SK-N-SH treated with all-trans-retinoic acid at 6 μM for 48 hours (cell line): Measurements from ENCODE around the gene LRRFIP2.

Experiments used
- ATAC-seq: fragments of 200-7000 bp; cut with Tn5 transposase; 3 replicates; pipeline ENCODE4 v1.9.1; 2020; ENCODE audit warnings: mild to moderate bottlenecking, moderate library complexity
- ARNTL ChIP-seq: fragments of 450-650 bp; formaldehyde crosslinking; IDR thresholded peaks from 2 replicates; pipeline ENCODE4 v1.5.0; 2020; ENCODE audit warnings: low read depth, mild to moderate bottlenecking, moderate library complexity, borderline replicate concordance
- BACH2 ChIP-seq: fragments of 250-450 bp; sonication (Bioruptor Pico); IDR thresholded peaks from 2 replicates; pipeline ENCODE4 v1.9.0; 2021; ENCODE audit warnings: mild to moderate bottlenecking, borderline replicate concordance
- CSDC2 ChIP-seq: fragments of 250-450 bp; sonication (Bioruptor Pico); IDR thresholded peaks from 2 replicates; pipeline ENCODE4 v1.5.0; 2020; ENCODE audit warnings: mild to moderate bottlenecking, moderate library complexity
- ESRRG ChIP-seq: fragments of 250-450 bp; sonication (Bioruptor Pico); IDR thresholded peaks from 2 replicates; pipeline ENCODE4 v1.6.1; 2021; ENCODE audit warnings: mild to moderate bottlenecking
- GLIS3 ChIP-seq: fragments of 250-450 bp; sonication (Bioruptor Pico); IDR thresholded peaks from 2 replicates; pipeline ENCODE4 v1.5.0; 2020; ENCODE audit warnings: mild to moderate bottlenecking, moderate library complexity
- ISL1 ChIP-seq: fragments of 250-450 bp; sonication (Bioruptor Pico); IDR thresholded peaks from 2 replicates; pipeline ENCODE4 v2.1.2; 2022; ENCODE audit warnings: mild to moderate bottlenecking, moderate library complexity
- OSR1 ChIP-seq: fragments of 250-450 bp; sonication (Bioruptor Pico); IDR thresholded peaks from 2 replicates; pipeline ENCODE4 v1.8.0; 2022; ENCODE audit warnings: moderate library complexity, mild to moderate bottlenecking, inconsistent platforms
- PPARA ChIP-seq: fragments of 250-450 bp; sonication (Bioruptor Pico); IDR thresholded peaks from 2 replicates; pipeline ENCODE4 v1.5.0; 2020; ENCODE audit warnings: mild to moderate bottlenecking, borderline replicate concordance
- SNAI2 ChIP-seq: fragments of 250-450 bp; sonication (Bioruptor Pico); IDR thresholded peaks from 2 replicates; pipeline ENCODE4 v1.5.0; 2020; ENCODE audit warnings: mild to moderate bottlenecking, moderate library complexity
- TCF4 ChIP-seq: fragments of 250-450 bp; sonication (Bioruptor Pico); IDR thresholded peaks from 2 replicates; pipeline ENCODE4 v1.8.0; 2021; ENCODE audit warnings: mild to moderate bottlenecking, moderate library complexity, borderline replicate concordance
- TOX ChIP-seq: fragments of 250-450 bp; sonication (Bioruptor Pico); IDR thresholded peaks from 2 replicates; pipeline ENCODE4 v1.8.0; 2021; ENCODE audit warnings: mild to moderate bottlenecking, moderate library complexity, borderline replicate concordance
- ZC3H10 ChIP-seq: fragments of 250-450 bp; sonication (Bioruptor Pico); IDR thresholded peaks from 2 replicates; pipeline ENCODE4 v1.5.1; 2021; ENCODE audit warnings: mild to moderate bottlenecking, moderate library complexity
- ZFP3 ChIP-seq: fragments of 250-450 bp; sonication (Bioruptor Pico); IDR thresholded peaks from 2 replicates; pipeline ENCODE4 v1.5.0; 2020; ENCODE audit warnings: mild to moderate bottlenecking, moderate library complexity
- ZFP30 ChIP-seq: fragments of 450-650 bp; formaldehyde crosslinking; IDR thresholded peaks from 2 replicates; pipeline ENCODE4 v1.5.0; 2022; ENCODE audit warnings: mild to moderate bottlenecking, moderate library complexity
- ZNF565 ChIP-seq: fragments of 450-650 bp; formaldehyde crosslinking; conservative IDR thresholded peaks from 2 replicates; pipeline ENCODE4 v1.5.0; 2020; ENCODE audit warnings: low read depth, mild to moderate bottlenecking, moderate library complexity
- ZNF70 ChIP-seq: fragments of 450-650 bp; formaldehyde crosslinking; IDR thresholded peaks from 2 replicates; pipeline ENCODE4 v1.5.0; 2020; ENCODE audit warnings: mild to moderate bottlenecking, moderate library complexity
- ZNF8 ChIP-seq: fragments of 450-650 bp; formaldehyde crosslinking; IDR thresholded peaks from 2 replicates; pipeline ENCODE4 v1.5.0; 2020; ENCODE audit warnings: mild to moderate bottlenecking, moderate library complexity
- TF ChIP-seq, protein P1 (sequence below): fragments of 250-450 bp; sonication (Bioruptor Pico); IDR thresholded peaks from 2 replicates; pipeline ENCODE4 v1.5.1; 2021; ENCODE audit warnings: mild to moderate bottlenecking, moderate library complexity
- TF ChIP-seq, protein P2 (sequence below): fragments of 250-450 bp; sonication (Bioruptor Pico); IDR thresholded peaks from 2 replicates; pipeline ENCODE4 v1.5.1; 2020; ENCODE audit warnings: low read depth, mild to moderate bottlenecking, moderate library complexity
- TF ChIP-seq, protein P3 (sequence below): fragments of 250-450 bp; sonication (Bioruptor Pico); IDR thresholded peaks from 2 replicates; pipeline ENCODE4 v1.8.0; 2021; ENCODE audit warnings: low read depth, mild to moderate bottlenecking, moderate library complexity, borderline replicate concordance
- TF ChIP-seq, protein P4 (sequence below): fragments of 250-450 bp; sonication (Bioruptor Pico); IDR thresholded peaks from 2 replicates; pipeline ENCODE4 v1.5.0; 2020; ENCODE audit warnings: mild to moderate bottlenecking, moderate library complexity
- TF ChIP-seq, protein P5 (sequence below): fragments of 250-450 bp; sonication (Bioruptor Pico); IDR thresholded peaks from 2 replicates; pipeline ENCODE4 v1.8.0; 2020; ENCODE audit warnings: mild to moderate bottlenecking, moderate library complexity, borderline replicate concordance

LRRFIP2 gene

DNA sequence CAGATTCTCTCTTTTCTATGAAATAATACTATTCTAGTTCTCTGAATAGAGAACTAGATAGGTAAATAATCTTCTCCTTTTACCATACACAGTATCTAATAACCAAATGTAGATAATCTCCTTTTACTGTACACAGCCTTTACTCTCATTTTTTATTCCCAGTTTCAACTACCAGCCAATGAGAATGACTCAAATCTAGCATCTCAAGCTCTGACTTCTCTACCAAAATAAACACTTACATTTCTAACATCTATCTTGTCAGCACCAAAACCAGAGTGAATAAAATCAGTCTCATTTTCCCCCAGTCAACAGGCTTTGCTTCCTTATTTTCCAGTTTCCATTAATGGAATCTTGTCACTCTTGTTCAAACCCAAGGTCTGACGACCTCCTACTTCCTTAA is 36.9 kb downstream of the LRRFIP2 start:
- TF ChIP-seq, protein P1, sequence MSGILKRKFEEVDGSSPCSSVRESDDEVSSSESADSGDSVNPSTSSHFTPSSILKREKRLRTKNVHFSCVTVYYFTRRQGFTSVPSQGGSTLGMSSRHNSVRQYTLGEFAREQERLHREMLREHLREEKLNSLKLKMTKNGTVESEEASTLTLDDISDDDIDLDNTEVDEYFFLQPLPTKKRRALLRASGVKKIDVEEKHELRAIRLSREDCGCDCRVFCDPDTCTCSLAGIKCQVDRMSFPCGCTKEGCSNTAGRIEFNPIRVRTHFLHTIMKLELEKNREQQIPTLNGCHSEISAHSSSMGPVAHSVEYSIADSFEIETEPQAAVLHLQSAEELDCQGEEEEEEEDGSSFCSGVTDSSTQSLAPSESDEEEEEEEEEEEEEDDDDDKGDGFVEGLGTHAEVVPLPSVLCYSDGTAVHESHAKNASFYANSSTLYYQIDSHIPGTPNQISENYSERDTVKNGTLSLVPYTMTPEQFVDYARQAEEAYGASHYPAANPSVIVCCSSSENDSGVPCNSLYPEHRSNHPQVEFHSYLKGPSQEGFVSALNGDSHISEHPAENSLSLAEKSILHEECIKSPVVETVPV (CRISPR knock-in tag) = no peak
- TF ChIP-seq OSR1 (CRISPR knock-in tag) (no peak), PPARA (CRISPR knock-in tag) (no peak), TOX (no peak), ZC3H10 (no peak), ZNF565 (no peak), GLIS3 (CRISPR knock-in tag) (no peak), ZFP30 (no peak), ISL1 (CRISPR knock-in tag) (no peak), CSDC2 (CRISPR knock-in tag) (no peak)
- TF ChIP-seq, protein P2, sequence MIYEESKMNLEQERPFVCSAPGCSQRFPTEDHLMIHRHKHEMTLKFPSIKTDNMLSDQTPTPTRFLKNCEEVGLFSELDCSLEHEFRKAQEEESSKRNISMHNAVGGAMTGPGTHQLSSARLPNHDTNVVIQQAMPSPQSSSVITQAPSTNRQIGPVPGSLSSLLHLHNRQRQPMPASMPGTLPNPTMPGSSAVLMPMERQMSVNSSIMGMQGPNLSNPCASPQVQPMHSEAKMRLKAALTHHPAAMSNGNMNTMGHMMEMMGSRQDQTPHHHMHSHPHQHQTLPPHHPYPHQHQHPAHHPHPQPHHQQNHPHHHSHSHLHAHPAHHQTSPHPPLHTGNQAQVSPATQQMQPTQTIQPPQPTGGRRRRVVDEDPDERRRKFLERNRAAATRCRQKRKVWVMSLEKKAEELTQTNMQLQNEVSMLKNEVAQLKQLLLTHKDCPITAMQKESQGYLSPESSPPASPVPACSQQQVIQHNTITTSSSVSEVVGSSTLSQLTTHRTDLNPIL (CRISPR knock-in tag) = no peak
- no peak for ATAC-seq

DNA sequence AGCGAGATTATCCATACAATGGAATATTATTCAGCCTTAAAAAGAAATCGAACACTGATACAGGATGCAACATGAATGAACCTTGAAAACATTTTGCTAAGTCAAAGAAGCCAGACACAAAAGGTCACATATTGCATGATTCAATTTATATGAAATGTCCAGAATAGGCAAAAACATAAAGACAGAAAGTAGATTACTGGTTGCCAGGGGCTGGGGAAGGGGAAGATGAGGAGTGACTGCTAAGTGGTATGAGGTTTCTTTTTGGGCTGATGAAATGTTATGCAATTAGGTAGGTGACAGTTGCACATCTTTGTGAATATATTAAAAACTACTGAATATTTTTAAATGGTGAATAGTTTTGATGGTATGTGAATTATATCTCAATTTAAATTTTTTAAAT is 38.3 kb downstream of the LRRFIP2 start:
- TF ChIP-seq GLIS3 (CRISPR knock-in tag) (no peak), BACH2 (no peak), SNAI2 (CRISPR knock-in tag) (no peak), CSDC2 (CRISPR knock-in tag) (no peak), ISL1 (CRISPR knock-in tag) (no peak), ZFP30 (no peak), OSR1 (CRISPR knock-in tag) (no peak), PPARA (CRISPR knock-in tag) (no peak), ZNF565 (no peak), TOX (no peak), ZNF8 (CRISPR knock-in tag) (no peak), ESRRG (CRISPR knock-in tag) (no peak), ZFP3 (CRISPR knock-in tag) (no peak), ZC3H10 (no peak), TCF4 (no peak), ZNF70 (CRISPR knock-in tag) (no peak)
- TF ChIP-seq, protein P1 (CRISPR knock-in tag) = no peak
- TF ChIP-seq, protein P3, sequence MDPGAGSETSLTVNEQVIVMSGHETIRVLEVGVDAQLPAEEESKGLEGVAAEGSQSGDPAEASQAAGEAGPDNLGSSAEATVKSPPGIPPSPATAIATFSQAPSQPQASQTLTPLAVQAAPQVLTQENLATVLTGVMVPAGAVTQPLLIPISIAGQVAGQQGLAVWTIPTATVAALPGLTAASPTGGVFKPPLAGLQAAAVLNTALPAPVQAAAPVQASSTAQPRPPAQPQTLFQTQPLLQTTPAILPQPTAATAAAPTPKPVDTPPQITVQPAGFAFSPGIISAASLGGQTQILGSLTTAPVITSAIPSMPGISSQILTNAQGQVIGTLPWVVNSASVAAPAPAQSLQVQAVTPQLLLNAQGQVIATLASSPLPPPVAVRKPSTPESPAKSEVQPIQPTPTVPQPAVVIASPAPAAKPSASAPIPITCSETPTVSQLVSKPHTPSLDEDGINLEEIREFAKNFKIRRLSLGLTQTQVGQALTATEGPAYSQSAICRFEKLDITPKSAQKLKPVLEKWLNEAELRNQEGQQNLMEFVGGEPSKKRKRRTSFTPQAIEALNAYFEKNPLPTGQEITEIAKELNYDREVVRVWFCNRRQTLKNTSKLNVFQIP (CRISPR knock-in tag) = no peak
- TF ChIP-seq, protein P2 (CRISPR knock-in tag) = no peak
- TF ChIP-seq, protein P4, sequence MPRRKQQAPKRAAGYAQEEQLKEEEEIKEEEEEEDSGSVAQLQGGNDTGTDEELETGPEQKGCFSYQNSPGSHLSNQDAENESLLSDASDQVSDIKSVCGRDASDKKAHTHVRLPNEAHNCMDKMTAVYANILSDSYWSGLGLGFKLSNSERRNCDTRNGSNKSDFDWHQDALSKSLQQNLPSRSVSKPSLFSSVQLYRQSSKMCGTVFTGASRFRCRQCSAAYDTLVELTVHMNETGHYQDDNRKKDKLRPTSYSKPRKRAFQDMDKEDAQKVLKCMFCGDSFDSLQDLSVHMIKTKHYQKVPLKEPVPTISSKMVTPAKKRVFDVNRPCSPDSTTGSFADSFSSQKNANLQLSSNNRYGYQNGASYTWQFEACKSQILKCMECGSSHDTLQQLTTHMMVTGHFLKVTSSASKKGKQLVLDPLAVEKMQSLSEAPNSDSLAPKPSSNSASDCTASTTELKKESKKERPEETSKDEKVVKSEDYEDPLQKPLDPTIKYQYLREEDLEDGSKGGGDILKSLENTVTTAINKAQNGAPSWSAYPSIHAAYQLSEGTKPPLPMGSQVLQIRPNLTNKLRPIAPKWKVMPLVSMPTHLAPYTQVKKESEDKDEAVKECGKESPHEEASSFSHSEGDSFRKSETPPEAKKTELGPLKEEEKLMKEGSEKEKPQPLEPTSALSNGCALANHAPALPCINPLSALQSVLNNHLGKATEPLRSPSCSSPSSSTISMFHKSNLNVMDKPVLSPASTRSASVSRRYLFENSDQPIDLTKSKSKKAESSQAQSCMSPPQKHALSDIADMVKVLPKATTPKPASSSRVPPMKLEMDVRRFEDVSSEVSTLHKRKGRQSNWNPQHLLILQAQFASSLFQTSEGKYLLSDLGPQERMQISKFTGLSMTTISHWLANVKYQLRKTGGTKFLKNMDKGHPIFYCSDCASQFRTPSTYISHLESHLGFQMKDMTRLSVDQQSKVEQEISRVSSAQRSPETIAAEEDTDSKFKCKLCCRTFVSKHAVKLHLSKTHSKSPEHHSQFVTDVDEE (CRISPR knock-in tag) = no peak
- ATAC-seq = no peak

DNA sequence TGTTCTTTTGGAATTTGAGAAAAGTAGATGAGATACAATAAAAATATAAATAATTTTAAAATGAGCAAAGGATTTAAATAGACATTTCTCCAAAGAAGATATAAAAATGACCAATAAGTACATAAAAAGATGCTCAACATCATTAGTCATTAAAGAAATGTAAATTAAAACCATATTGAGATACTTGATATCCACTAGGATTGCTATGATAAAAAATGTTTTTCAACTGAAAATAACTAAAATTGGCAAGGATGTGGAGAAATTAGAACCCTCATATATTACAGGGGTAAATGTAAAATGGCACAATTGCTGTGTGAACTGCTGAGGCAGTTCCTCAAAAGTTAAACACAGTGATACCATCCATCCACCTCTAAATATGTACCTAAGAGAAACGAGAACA is 38.8 kb downstream of the LRRFIP2 start:
- no peak for TF ChIP-seq ESRRG (CRISPR knock-in tag)
- TF ChIP-seq TOX = no peak
- TF ChIP-seq, protein P4 (CRISPR knock-in tag) = no peak
- TF ChIP-seq, protein P5, sequence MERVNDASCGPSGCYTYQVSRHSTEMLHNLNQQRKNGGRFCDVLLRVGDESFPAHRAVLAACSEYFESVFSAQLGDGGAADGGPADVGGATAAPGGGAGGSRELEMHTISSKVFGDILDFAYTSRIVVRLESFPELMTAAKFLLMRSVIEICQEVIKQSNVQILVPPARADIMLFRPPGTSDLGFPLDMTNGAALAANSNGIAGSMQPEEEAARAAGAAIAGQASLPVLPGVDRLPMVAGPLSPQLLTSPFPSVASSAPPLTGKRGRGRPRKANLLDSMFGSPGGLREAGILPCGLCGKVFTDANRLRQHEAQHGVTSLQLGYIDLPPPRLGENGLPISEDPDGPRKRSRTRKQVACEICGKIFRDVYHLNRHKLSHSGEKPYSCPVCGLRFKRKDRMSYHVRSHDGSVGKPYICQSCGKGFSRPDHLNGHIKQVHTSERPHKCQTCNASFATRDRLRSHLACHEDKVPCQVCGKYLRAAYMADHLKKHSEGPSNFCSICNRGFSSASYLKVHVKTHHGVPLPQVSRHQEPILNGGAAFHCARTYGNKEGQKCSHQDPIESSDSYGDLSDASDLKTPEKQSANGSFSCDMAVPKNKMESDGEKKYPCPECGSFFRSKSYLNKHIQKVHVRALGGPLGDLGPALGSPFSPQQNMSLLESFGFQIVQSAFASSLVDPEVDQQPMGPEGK (CRISPR knock-in tag) = no peak
- TF ChIP-seq ARNTL (CRISPR knock-in tag) = no peak
- TF ChIP-seq BACH2 = no peak
- no peak for TF ChIP-seq OSR1 (CRISPR knock-in tag)
- ATAC-seq = peak; percentile 67
